ENCODE results near the gene UCHL1.

The UCHL1 gene

DNA sequence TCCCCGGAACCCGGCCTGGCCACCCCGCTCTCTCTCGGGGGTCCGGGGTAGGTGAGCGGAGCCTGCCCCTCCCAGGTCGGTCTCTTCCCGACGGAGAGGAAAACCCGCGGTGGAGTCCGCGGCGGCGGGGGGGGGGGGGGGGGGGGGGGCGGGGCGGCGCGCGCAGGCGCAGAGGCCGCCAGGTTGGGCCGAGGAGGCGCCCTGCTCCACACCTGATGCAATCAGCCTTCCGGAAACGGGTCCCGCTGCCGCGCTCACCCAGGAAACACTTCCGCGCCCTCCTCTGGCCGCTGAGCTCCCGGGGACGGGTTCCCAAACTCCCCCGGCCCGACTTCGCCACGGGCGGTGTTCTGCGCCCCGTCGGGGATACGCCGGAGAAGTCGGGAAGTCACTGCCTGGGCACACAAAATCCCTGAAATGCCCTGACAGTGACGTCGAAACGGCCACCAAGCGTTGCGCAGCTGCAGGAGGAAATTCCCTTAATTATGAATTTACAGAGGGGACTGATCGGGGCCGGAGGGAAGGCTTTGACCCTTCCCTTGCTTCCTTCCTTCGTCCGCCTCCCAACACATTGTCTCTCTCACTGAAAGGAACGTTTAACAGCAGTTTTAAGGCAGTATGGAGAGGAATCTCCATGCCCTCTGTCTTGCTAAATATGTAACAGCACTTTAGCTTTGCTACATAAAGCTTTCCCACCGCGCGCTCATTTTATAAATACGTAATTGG lies 40.3 kb upstream of the UCHL1 start:
- Histone ChIP-seq H3K9ac (ENCODE audit: low read length) (peak overlapping the region; percentile 88), H3K36me3 (ENCODE audit: control insufficient read depth, insufficient read depth, low read length, severe bottlenecking) (no peaks in the 10 kb centered on the region), H3K27me3 (replicated peaks; ENCODE audit: control insufficient read depth, insufficient read depth, low read length) (no peaks in the 10 kb centered on the region), H3K9me3 (ENCODE audit: control insufficient read depth, low read length) (no peaks in the 10 kb centered on the region), H3K4me3 (ENCODE audit: low read length) (peak overlapping the region; percentile 82), H3K4me1 (ENCODE audit: control insufficient read depth, insufficient read depth, low read length) (peaks cover 33% of the 10 kb centered on the region)
- DNase-seq (ENCODE audit: low read depth) = peak; percentile 85

DNA sequence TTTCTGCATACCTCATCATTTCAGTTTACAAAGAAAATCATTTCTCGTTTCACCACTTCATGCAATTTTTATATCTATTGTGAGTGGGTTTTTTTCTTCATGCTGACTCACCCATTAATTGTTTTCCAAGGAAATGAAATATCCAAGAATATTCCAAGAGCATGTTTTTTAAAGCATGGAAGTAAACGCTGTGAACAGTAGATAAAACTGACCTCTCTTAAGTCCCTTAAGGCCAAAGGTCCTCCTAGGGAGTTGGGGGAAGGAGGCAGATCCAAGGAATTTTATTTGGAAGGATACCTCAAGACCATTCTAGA lies 39.8 kb upstream of the UCHL1 start:
- Histone ChIP-seq H3K9me3 (ENCODE audit: control insufficient read depth, low read length) (no peaks in the 10 kb centered on the region), H3K4me1 (ENCODE audit: control insufficient read depth, insufficient read depth, low read length) (peaks cover 29% of the 10 kb centered on the region), H3K27me3 (replicated peaks; ENCODE audit: control insufficient read depth, insufficient read depth, low read length) (no peaks in the 10 kb centered on the region), H3K9ac (ENCODE audit: low read length) (peak overlapping the region; percentile 88), H3K4me3 (ENCODE audit: low read length) (peak overlapping the region; percentile 82), H3K36me3 (ENCODE audit: control insufficient read depth, insufficient read depth, low read length, severe bottlenecking) (no peaks in the 10 kb centered on the region)
- no peak for DNase-seq (ENCODE audit: low read depth)

DNA sequence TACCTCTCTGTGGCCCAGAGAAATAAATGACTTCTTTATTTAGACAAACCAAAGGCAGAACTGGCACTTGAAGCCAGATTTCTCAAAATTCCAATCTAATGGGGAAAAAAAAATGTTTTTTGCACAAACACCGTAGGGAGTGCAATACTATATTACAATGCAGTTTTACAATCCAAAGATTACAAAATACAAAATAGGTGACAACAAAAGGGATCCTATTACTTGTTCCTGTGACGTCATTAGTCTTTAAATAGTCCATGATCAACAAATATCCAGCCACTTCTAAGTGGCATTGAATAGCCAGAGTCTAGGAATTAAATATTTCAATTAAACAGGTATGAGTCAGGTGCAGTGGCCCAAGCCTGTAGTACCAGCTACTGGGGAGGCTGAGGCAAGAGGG lies 39.4 kb upstream of the UCHL1 start:
- H3K4me3 ChIP-seq (ENCODE audit: low read length) = peak overlapping the region; percentile 82
- H3K27me3 ChIP-seq (replicated peaks; ENCODE audit: control insufficient read depth, insufficient read depth, low read length) = no peaks in the 10 kb centered on the region
- peaks cover 25% of the 10 kb centered on the region for H3K4me1 ChIP-seq (ENCODE audit: control insufficient read depth, insufficient read depth, low read length)
- peak overlapping the region; percentile 88 for H3K9ac ChIP-seq (ENCODE audit: low read length)
- H3K9me3 ChIP-seq (ENCODE audit: control insufficient read depth, low read length) = no peaks in the 10 kb centered on the region
- no peaks in the 10 kb centered on the region for H3K36me3 ChIP-seq (ENCODE audit: control insufficient read depth, insufficient read depth, low read length, severe bottlenecking)
- no peak for DNase-seq (ENCODE audit: low read depth)

DNA sequence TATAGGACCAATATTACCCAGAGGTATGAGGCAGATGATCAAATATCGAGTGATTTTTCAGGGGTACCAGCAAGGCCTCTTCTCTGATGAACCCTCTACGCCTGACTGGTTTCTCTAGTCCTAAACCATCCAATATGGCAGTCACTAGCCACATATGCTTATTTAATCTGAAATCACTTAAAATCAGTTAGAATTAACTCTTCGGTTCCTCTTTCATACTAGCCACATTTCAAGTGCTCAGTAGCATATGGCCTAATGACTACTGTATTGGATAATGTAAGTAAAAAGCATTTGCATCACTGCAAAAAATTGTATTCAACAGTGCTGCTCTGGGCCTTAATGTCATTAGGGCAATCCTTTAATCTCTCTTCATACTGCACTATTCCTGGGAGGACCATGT lies 38.0 kb upstream of the UCHL1 start:
- Histone ChIP-seq H3K9ac (ENCODE audit: low read length) (no peak overlapping the region), H3K27me3 (replicated peaks; ENCODE audit: control insufficient read depth, insufficient read depth, low read length) (no peaks in the 10 kb centered on the region), H3K36me3 (ENCODE audit: control insufficient read depth, insufficient read depth, low read length, severe bottlenecking) (no peaks in the 10 kb centered on the region), H3K4me1 (ENCODE audit: control insufficient read depth, insufficient read depth, low read length) (peaks cover 16% of the 10 kb centered on the region), H3K4me3 (ENCODE audit: low read length) (no peak overlapping the region), H3K9me3 (ENCODE audit: control insufficient read depth, low read length) (no peaks in the 10 kb centered on the region)
- no peak for DNase-seq (ENCODE audit: low read depth)

DNA sequence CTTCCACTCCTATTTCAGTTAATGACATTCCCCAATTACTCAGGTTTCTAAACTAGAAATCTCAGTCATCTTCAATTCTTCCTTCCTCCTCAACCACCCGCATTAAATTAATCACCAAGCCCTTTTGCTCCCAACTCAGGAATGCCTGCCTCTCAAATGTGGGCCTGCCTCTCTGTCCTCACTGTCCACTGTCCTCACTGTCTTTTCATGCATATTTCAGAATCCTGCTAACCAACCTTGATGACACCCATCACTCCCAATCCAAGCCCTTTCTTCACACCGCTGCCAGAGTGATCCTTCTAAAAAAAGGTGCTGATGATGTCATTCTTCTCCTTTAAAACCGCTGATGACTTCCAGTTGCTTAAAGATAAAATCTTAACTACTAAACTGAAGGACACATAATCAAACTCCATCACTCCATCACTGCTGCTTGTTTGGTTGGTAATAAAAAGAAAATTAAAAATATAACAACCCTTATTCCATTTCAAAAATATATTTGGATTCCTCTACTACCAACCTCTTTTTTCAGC lies 37.2 kb upstream of the UCHL1 start:
- H3K9me3 ChIP-seq (ENCODE audit: control insufficient read depth, low read length) = no peaks in the 10 kb centered on the region
- no peaks in the 10 kb centered on the region for H3K36me3 ChIP-seq (ENCODE audit: control insufficient read depth, insufficient read depth, low read length, severe bottlenecking)
- no peaks in the 10 kb centered on the region for H3K27me3 ChIP-seq (replicated peaks; ENCODE audit: control insufficient read depth, insufficient read depth, low read length)
- peaks cover 16% of the 10 kb centered on the region for H3K4me1 ChIP-seq (ENCODE audit: control insufficient read depth, insufficient read depth, low read length)
- no peak overlapping the region for H3K9ac ChIP-seq (ENCODE audit: low read length)
- no peak overlapping the region for H3K4me3 ChIP-seq (ENCODE audit: low read length)
- DNase-seq (ENCODE audit: low read depth) = no peak

DNA sequence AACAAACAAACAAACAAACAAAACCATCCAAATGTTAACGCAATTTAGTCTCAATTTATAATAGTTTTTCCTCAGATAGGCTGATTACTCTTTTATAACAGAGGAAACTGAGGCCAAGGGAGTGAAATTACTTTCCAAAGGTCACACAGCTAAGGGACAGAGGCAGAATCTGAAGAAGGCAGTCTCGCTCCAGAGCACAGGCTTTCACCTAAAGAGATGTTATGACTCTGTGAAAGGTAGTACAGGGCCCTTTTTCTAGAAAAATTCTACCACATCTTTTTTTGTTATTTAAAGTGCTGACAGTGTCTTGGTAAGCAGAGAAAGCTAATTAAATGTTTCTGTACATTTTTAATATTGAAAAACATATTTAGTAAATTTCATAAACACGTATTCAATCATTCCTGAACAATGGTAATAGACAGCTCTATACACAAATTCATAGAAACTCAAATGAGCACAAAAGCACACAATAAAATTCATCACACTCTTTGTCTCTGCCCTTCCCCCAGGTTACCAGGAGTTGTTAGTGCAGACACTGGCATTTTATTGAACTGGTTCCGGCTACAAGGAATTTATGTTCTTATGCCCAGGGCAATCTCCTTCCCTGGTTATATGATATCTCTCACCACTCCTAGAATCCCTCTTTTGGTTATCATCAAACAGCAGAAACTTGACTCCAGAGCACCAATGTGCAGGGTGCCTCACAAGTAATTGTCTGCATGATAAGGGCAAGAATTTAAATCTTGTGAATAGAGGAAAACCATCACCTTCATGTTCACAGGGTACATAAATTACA lies 34.7 kb upstream of the UCHL1 start:
- Histone ChIP-seq H3K27me3 (replicated peaks; ENCODE audit: control insufficient read depth, insufficient read depth, low read length) (no peaks in the 10 kb centered on the region), H3K36me3 (ENCODE audit: control insufficient read depth, insufficient read depth, low read length, severe bottlenecking) (no peaks in the 10 kb centered on the region), H3K4me3 (ENCODE audit: low read length) (no peak overlapping the region), H3K9ac (ENCODE audit: low read length) (no peak overlapping the region), H3K4me1 (ENCODE audit: control insufficient read depth, insufficient read depth, low read length) (peaks cover 3% of the 10 kb centered on the region), H3K9me3 (ENCODE audit: control insufficient read depth, low read length) (no peaks in the 10 kb centered on the region)
- DNase-seq (ENCODE audit: low read depth) = no peak

DNA sequence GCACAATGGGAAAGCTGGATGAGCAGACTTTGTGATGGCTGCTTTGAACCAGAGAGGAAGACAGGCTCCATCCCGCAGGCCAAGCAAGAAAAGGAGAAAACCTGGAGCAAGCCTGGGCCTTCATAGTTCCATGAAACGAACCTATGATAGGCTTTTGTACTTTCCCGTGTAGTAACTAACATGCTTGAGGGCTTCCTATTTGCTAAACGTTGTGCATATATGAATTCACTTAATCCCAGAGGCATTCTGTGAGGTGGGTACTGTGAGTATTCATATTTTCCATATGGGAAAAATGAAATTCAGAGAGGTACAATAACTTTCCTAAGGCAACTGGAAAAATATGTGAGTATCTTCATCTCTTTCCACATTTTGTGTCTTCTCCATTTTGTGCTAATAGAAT lies 28.8 kb upstream of the UCHL1 start:
- Histone ChIP-seq H3K36me3 (ENCODE audit: control insufficient read depth, insufficient read depth, low read length, severe bottlenecking) (no peaks in the 10 kb centered on the region), H3K4me1 (ENCODE audit: control insufficient read depth, insufficient read depth, low read length) (no peaks in the 10 kb centered on the region), H3K9ac (ENCODE audit: low read length) (no peak overlapping the region), H3K9me3 (ENCODE audit: control insufficient read depth, low read length) (no peaks in the 10 kb centered on the region), H3K27me3 (replicated peaks; ENCODE audit: control insufficient read depth, insufficient read depth, low read length) (no peaks in the 10 kb centered on the region), H3K4me3 (ENCODE audit: low read length) (no peak overlapping the region)
- DNase-seq (ENCODE audit: low read depth) = no peak

DNA sequence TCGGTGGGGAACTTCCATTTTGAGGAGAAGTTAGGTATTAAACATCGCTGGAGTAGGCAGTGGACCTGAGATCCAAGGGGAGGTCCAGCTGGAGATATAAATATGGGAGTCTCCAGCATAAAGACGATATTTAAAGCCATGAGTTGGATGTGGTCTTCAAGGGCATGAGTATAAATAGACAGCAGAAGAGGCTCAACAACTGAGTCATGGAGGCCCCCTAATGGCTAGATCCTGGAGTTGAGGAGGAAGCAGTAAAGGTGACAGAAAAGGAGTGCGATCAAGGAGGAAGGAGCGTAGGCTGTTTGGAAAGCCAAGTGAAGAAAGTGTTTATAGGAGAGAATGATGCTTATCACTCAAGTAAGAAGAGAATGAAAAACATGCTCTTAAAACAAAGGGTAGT lies 24.3 kb upstream of the UCHL1 start:
- no peaks in the 10 kb centered on the region for H3K36me3 ChIP-seq (ENCODE audit: control insufficient read depth, insufficient read depth, low read length, severe bottlenecking)
- no peak overlapping the region for H3K9ac ChIP-seq (ENCODE audit: low read length)
- no peaks in the 10 kb centered on the region for H3K9me3 ChIP-seq (ENCODE audit: control insufficient read depth, low read length)
- H3K27me3 ChIP-seq (replicated peaks; ENCODE audit: control insufficient read depth, insufficient read depth, low read length) = no peaks in the 10 kb centered on the region
- no peak for DNase-seq (ENCODE audit: low read depth)
- H3K4me1 ChIP-seq (ENCODE audit: control insufficient read depth, insufficient read depth, low read length) = no peaks in the 10 kb centered on the region
- no peak overlapping the region for H3K4me3 ChIP-seq (ENCODE audit: low read length)

DNA sequence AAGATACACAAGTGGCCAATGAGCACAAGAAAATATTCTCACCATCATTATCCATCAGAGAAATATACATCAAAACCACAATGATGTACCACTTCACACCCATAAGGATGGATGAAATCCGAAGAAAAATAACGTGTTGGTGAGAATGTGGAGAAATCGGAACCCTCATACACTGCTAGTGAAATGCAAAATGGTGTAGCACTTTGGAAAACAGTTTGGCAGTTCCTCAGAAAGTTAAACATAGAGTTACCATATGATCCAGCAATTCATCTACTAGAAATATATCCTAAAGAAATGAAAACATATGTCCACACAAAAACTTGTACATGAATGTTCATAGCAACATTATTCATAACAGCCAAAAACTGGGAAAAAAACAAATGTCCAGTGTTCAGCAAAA lies 23.9 kb upstream of the UCHL1 start:
- Histone ChIP-seq H3K9me3 (ENCODE audit: control insufficient read depth, low read length) (peaks cover under 1% of the 10 kb centered on the region), H3K36me3 (ENCODE audit: control insufficient read depth, insufficient read depth, low read length, severe bottlenecking) (no peaks in the 10 kb centered on the region), H3K27me3 (replicated peaks; ENCODE audit: control insufficient read depth, insufficient read depth, low read length) (no peaks in the 10 kb centered on the region), H3K4me1 (ENCODE audit: control insufficient read depth, insufficient read depth, low read length) (no peaks in the 10 kb centered on the region), H3K9ac (ENCODE audit: low read length) (no peak overlapping the region), H3K4me3 (ENCODE audit: low read length) (no peak overlapping the region)
- DNase-seq (ENCODE audit: low read depth) = no peak

DNA sequence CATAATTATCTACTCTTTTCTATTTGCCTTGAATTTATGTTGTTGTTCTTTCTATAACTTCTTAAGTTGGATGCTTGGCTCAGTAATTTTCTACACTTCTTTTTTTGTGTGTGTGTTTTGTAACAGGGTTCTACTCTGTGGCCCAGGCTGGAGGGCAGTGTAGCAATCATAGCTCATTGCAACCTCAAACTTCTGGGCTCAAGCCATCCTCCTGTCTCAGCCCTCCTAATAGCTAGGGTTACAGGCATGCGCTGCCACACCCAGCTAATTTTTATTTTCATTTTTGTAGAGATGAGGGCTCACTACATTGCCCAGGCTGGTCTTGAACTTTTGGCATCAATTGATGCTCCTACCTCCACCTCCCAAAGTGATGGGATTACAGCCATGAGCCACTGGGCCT lies 20.7 kb upstream of the UCHL1 start:
- Histone ChIP-seq H3K4me3 (ENCODE audit: low read length) (no peak overlapping the region), H3K9ac (ENCODE audit: low read length) (no peak overlapping the region), H3K27me3 (replicated peaks; ENCODE audit: control insufficient read depth, insufficient read depth, low read length) (no peaks in the 10 kb centered on the region), H3K9me3 (ENCODE audit: control insufficient read depth, low read length) (peaks cover 9% of the 10 kb centered on the region), H3K36me3 (ENCODE audit: control insufficient read depth, insufficient read depth, low read length, severe bottlenecking) (no peaks in the 10 kb centered on the region), H3K4me1 (ENCODE audit: control insufficient read depth, insufficient read depth, low read length) (no peaks in the 10 kb centered on the region)
- DNase-seq (ENCODE audit: low read depth) = peak; percentile 57

DNA sequence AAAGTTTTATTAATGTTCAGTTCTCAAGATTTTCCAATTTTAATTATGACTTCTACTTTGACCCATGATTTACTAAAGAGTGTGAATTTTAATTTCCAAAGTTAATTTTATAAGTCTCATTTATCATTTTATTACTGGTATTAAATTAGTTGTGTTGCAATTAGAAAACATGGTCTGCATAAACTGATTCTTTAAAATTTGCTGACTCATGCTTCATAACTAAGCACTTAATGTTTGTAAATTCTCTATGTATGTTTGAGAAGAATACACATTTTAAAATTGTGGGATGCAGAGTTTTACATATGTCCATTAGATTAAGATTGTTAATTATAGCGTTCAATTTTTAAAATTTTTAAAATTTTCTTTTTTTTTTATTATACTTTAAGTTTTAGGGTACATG lies 20.2 kb upstream of the UCHL1 start:
- H3K4me1 ChIP-seq (ENCODE audit: control insufficient read depth, insufficient read depth, low read length) = no peaks in the 10 kb centered on the region
- no peak overlapping the region for H3K4me3 ChIP-seq (ENCODE audit: low read length)
- peaks cover 9% of the 10 kb centered on the region for H3K9me3 ChIP-seq (ENCODE audit: control insufficient read depth, low read length)
- no peak for DNase-seq (ENCODE audit: low read depth)
- no peaks in the 10 kb centered on the region for H3K36me3 ChIP-seq (ENCODE audit: control insufficient read depth, insufficient read depth, low read length, severe bottlenecking)
- no peaks in the 10 kb centered on the region for H3K27me3 ChIP-seq (replicated peaks; ENCODE audit: control insufficient read depth, insufficient read depth, low read length)
- no peak overlapping the region for H3K9ac ChIP-seq (ENCODE audit: low read length)
